Measurements from ENCODE around the gene SPPL2A. TPM values are rescaled to one million over a fixed set of nuclear protein-coding genes. Genes with fewer than 3 reads are reported as not detected.
A peak's percentile ranks its signal among the peaks of the same experiment; 100 is the strongest.
"Not testable (repeated sequence)": the region's sequence is repeated elsewhere in the genome, so short reads cannot be mapped to it uniquely, and the experiment has no call there.

The SPPL2A gene
- total and polyA plus RNA-seq, 2 of the 13 experiments (the other 11 are each of a cell fraction or from before 2014, with no cell fraction given): 80.5 to 105 TPM

GRCh38 chr15:50812181-50812506, 46.6 kb upstream of the SPPL2A start:
- BruUV-seq (replicated peaks); FAIRE-seq: not testable (repeated sequence)

GRCh38 chr15:50811461-50812180, 46.1 kb upstream of the SPPL2A start:
- H2AFZ ChIP-seq (ENCODE audit: low read length); H4K20me1 ChIP-seq (ENCODE audit: insufficient read depth, low read length); intact Hi-C loops (cut with micrococcal nuclease; ENCODE audit: unreplicated experiment); POLR2A ChIA-PET; H3K36me3 ChIP-seq (replicated peaks in 1 of 2; ENCODE audit: control insufficient read depth in 1 of 2, insufficient read depth in 2 of 2, low read length in 2 of 2); H3K4me1 ChIP-seq (ENCODE audit: insufficient read depth, low read length); H3K27ac ChIP-seq (ENCODE audit: extremely low read length, insufficient read depth, low read length); BruUV-seq (replicated peaks); FAIRE-seq; H3K27me3 ChIP-seq (ENCODE audit: control insufficient read depth in 1 of 2, insufficient read depth in 2 of 2, low read length in 2 of 2); H3K4me3 ChIP-seq (replicated peaks in 1 of 3; ENCODE audit: insufficient read depth in 1 of 3, low read depth in 2 of 3, low read length in 3 of 3); H3K79me2 ChIP-seq (ENCODE audit: insufficient read depth, low read length); in situ Hi-C loops (cut with HindIII; ENCODE audit: extremely low pct_ligation_motif_present, low pct_unique_long_range_greater_than_20kb); H3K9ac ChIP-seq (ENCODE audit: insufficient read depth, low read depth, low read length); H3K9me3 ChIP-seq (ENCODE audit: low read length); CTCF ChIA-PET (ENCODE audit: low intra/inter-chr PET ratio, low total read pairs): not testable (repeated sequence)
- peak; percentile 47 for ATAC-seq
- WGBS (ENCODE audit: low lambda C conversion rate): 21% methylated on average over 5 of the region's 30 CpGs
- DNase-seq (ENCODE audit: low spot score): peak; percentile 32
- peak overlapping the region; percentile 18; the same call in 1 of the 2 replicates for H3K4me2 ChIP-seq (ENCODE audit: low read depth, low read length)
- TF ChIP-seq NR2F1 (CRISPR knock-in tag; IDR thresholded peaks at IDR 0.05) (0 out of 4 replicates have a peak, but pooled peaks of 1 of the 2 experiments have one; percentile 20), ZNF362 (CRISPR knock-in tag; IDR thresholded peaks at IDR 0.05; ENCODE audit: borderline replicate concordance) (peak; percentile 67; the same call in 1 of the 2 replicates), TCF7 (IDR thresholded peaks at IDR 0.05; ENCODE audit: low read depth) (peak; percentile 62), HNF4A (CRISPR knock-in tag; IDR thresholded peaks at IDR 0.05) (peak; percentile 51; the same call in 1 of the 2 replicates), RARA (CRISPR knock-in tag; IDR thresholded peaks at IDR 0.05) (peak; percentile 26; the same call in 1 of the 2 replicates), PAXIP1 (CRISPR knock-in tag; conservative IDR thresholded peaks at IDR 0.05) (0 out of 2 replicates have a peak, but pooled peaks have one; percentile 36), ZNF292 (CRISPR knock-in tag; IDR thresholded peaks at IDR 0.05; ENCODE audit: borderline replicate concordance, low read depth) (0 out of 2 replicates have a peak, but pooled peaks have one; percentile 32), ZNF850 (CRISPR knock-in tag; conservative IDR thresholded peaks at IDR 0.05) (peak; percentile 94)

More at GRCh38 chr15:50812181-50812506, 46.6 kb upstream of the SPPL2A start:
- 68% methylated on average over 5 of the region's 15 CpGs for WGBS (ENCODE audit: low lambda C conversion rate)
- H3K9me3 ChIP-seq (ENCODE audit: low read length); intact Hi-C loops (cut with micrococcal nuclease; ENCODE audit: unreplicated experiment); POLR2A ChIA-PET; H3K36me3 ChIP-seq (replicated peaks in 1 of 2; ENCODE audit: control insufficient read depth in 1 of 2, insufficient read depth in 2 of 2, low read length in 2 of 2); H3K27ac ChIP-seq (ENCODE audit: extremely low read length, insufficient read depth, low read length); H4K20me1 ChIP-seq (ENCODE audit: insufficient read depth, low read length); H3K4me1 ChIP-seq (ENCODE audit: insufficient read depth, low read length); CTCF ChIA-PET (ENCODE audit: low intra/inter-chr PET ratio, low total read pairs); H2AFZ ChIP-seq (ENCODE audit: low read length); H3K4me2 ChIP-seq (ENCODE audit: low read depth, low read length); H3K27me3 ChIP-seq (ENCODE audit: control insufficient read depth in 1 of 2, insufficient read depth in 2 of 2, low read length in 2 of 2); ATAC-seq; H3K9ac ChIP-seq (ENCODE audit: insufficient read depth, low read depth, low read length); in situ Hi-C loops (cut with HindIII; ENCODE audit: extremely low pct_ligation_motif_present, low pct_unique_long_range_greater_than_20kb); H3K79me2 ChIP-seq (ENCODE audit: insufficient read depth, low read length); DNase-seq (ENCODE audit: low spot score); H3K4me3 ChIP-seq (replicated peaks in 1 of 3; ENCODE audit: insufficient read depth in 1 of 3, low read depth in 2 of 3, low read length in 3 of 3): not testable (repeated sequence)
- TF ChIP-seq MAFK (conservative IDR thresholded peaks at IDR 0.05 in 1 of 2, IDR thresholded peaks at IDR 0.05 in 1 of 2; ENCODE audit: low read length in 2 of 2) (0 out of 4 replicates have a peak, but pooled peaks of 1 of the 2 experiments have one; percentile 9), POGZ (CRISPR knock-in tag; IDR thresholded peaks at IDR 0.05) (peak; percentile 6; the same call in 1 of the 2 replicates)

Measured in HepG2 (cell line).